Measurements from ENCODE around the gene CRTC1. TPM values are rescaled to one million over a fixed set of nuclear protein-coding genes. Genes with fewer than 3 reads are reported as not detected.
A peak's percentile ranks its signal among the peaks of the same experiment; 100 is the strongest.

The CRTC1 gene
- total RNA-seq, 1 donor from 2014 or later: 14.6 TPM

DNA sequence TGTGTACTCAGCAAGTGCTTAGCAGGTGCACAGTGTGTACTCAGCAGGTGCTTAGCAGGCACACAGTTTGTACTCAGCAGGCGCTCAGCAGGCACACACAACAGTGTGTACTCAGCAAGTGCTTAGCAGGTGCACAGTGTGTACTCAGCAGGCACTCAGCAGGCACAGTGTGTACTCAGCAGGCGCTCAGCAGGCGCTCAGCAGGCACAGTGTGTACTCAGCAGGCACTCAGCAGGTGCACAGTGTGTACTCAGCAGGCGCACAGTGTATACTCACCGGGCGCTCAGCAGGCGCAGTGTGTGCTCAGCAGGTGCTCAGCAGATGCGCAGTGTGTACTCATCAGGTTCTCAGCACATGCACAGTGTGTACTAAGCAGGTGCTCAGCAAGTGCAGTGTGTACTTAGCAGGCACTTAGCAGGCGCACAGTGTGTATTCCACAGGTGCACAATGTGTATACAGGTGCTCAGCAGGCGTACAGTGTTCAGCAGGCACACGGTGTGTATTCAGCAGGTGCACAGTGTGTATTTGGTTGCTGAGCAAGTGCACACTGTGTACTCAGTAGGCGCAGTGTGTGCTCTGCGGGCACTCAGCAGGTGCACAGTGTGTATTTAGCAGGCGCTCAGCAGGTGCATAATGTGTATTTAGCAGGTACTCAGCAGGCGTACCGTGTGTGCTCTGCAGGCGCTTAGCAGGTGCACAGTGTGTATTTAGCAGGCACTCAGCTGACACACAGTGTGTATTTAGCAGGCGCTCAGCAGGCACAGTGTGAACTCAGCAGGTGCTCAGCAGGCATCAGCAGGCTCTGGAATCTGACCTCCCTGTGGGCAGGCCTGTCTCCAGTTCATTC lies 15.1 kb downstream of the CRTC1 start:
- Mint-ChIP-seq H3K9me3 (ENCODE audit: low read depth) (no peaks in the 10 kb centered on the region), H3K27me3 (ENCODE audit: low read depth) (no peaks in the 10 kb centered on the region), H3K4me3 (ENCODE audit: unreplicated experiment) (no peak overlapping the region), H3K36me3 (ENCODE audit: low read depth) (no peaks in the 10 kb centered on the region), H3K27ac (ENCODE audit: unreplicated experiment) (no peak overlapping the region), H3K4me1 (ENCODE audit: low read depth) (peaks cover 16% of the 10 kb centered on the region)
- no peak for DNase-seq (ENCODE audit: low spot score)
- TF ChIP-seq, protein P1, sequence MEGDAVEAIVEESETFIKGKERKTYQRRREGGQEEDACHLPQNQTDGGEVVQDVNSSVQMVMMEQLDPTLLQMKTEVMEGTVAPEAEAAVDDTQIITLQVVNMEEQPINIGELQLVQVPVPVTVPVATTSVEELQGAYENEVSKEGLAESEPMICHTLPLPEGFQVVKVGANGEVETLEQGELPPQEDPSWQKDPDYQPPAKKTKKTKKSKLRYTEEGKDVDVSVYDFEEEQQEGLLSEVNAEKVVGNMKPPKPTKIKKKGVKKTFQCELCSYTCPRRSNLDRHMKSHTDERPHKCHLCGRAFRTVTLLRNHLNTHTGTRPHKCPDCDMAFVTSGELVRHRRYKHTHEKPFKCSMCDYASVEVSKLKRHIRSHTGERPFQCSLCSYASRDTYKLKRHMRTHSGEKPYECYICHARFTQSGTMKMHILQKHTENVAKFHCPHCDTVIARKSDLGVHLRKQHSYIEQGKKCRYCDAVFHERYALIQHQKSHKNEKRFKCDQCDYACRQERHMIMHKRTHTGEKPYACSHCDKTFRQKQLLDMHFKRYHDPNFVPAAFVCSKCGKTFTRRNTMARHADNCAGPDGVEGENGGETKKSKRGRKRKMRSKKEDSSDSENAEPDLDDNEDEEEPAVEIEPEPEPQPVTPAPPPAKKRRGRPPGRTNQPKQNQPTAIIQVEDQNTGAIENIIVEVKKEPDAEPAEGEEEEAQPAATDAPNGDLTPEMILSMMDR (IDR thresholded peaks at IDR 0.05): no peak

DNA sequence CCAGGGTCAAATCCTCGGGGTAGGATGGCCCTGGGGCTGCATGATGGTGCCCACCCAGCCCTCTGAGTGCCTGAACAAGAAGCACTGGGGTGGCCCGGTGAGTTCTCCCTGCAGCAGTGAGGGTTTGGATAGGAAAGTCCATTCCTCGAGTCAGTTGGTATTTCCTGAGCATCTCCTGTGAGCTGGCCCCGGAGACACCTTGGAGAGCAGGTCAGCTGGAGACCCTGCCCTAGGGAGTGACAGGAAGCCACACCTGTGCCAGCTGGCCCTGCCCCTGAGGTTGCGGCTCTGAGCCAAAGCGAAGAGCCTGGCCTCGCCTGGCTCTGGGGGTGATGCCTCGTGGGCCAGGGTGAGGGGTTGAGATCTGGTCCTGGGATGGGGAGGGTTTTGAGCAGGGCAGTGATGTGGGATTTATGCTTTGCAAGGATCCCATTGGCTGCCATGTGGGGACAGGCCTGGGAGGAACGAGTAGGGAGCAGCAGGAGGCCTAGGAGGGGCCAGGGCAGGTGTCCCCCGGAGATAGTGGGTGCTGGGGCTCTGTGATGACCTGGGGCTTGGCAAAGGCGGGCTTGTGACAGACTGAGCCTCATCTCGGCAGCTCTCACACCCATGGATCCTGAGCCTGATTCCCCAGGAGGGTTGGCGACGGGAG lies 16.0 kb downstream of the CRTC1 start:
- no peaks in the 10 kb centered on the region for H3K9me3 Mint-ChIP-seq (ENCODE audit: low read depth)
- H3K4me3 Mint-ChIP-seq (ENCODE audit: unreplicated experiment): no peak overlapping the region
- no peak overlapping the region for H3K27ac Mint-ChIP-seq (ENCODE audit: unreplicated experiment)
- TF ChIP-seq, protein P1 (IDR thresholded peaks at IDR 0.05): no peak
- peaks cover 16% of the 10 kb centered on the region for H3K4me1 Mint-ChIP-seq (ENCODE audit: low read depth)
- no peaks in the 10 kb centered on the region for H3K36me3 Mint-ChIP-seq (ENCODE audit: low read depth)
- H3K27me3 Mint-ChIP-seq (ENCODE audit: low read depth): no peaks in the 10 kb centered on the region
- no peak for DNase-seq (ENCODE audit: low spot score)

DNA sequence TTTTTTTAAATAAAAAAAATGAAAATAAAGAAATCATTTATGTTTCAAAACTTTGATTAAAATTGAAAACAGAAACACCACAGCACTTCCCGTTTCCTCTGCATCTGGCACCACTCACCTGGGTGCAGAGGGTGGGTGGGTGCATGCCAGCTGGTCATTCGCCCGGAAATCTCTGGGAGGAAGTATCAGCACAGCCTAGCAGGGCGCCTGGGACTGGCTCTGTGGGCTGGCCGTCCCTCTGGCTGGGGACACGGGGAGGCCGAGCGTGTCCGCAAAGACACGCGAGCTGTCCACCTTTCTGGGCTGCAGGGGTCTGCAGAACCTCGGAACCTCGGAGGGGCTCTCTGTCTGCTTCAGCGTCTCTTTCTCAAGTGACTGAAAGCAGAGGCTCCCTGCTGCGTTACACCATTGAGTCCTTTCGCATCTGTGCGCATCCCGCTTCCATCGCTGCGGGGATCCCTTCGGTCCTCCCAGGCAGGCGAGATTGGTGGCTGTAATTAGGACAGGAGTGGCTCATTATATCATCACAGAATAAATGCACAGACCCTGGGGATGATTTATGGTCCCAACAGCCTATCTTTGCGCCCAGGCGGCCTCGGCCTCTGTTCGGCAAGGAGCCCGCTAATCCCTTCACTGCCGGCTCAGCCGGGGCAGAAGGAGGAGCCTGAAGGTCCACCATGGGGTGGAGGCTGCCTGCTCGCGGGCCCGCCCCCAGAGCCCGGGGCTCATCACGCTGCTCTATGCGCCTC lies 17.2 kb downstream of the CRTC1 start:
- H3K4me1 Mint-ChIP-seq (ENCODE audit: low read depth): peaks cover 16% of the 10 kb centered on the region
- no peaks in the 10 kb centered on the region for H3K9me3 Mint-ChIP-seq (ENCODE audit: low read depth)
- H3K36me3 Mint-ChIP-seq (ENCODE audit: low read depth): no peaks in the 10 kb centered on the region
- TF ChIP-seq, protein P1 (IDR thresholded peaks at IDR 0.05): no peak
- no peak overlapping the region for H3K27ac Mint-ChIP-seq (ENCODE audit: unreplicated experiment)
- H3K4me3 Mint-ChIP-seq (ENCODE audit: unreplicated experiment): peak overlapping the region; percentile 57
- DNase-seq (ENCODE audit: low spot score): no peak
- no peaks in the 10 kb centered on the region for H3K27me3 Mint-ChIP-seq (ENCODE audit: low read depth)

DNA sequence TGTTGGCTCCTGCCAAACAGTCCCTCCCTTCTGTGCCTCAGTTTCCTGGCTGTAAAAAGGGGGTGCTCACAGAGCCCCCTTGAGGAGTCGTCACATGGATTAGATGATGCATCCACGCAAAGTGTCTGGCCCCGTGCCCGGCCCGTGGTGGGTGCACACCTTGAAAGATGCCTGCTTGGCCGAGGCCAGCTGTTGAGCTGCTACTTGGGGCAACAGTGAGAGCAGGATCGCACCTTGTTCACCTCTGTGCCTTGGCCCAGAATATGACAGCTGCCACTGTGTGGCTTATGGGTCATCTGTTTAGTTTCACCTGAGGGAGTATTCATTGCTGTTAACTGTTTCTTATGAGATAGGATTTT lies 17.7 kb downstream of the CRTC1 start:
- no peaks in the 10 kb centered on the region for H3K36me3 Mint-ChIP-seq (ENCODE audit: low read depth)
- no peaks in the 10 kb centered on the region for H3K9me3 Mint-ChIP-seq (ENCODE audit: low read depth)
- no peaks in the 10 kb centered on the region for H3K27me3 Mint-ChIP-seq (ENCODE audit: low read depth)
- DNase-seq (ENCODE audit: low spot score): no peak
- peak overlapping the region; percentile 57 for H3K4me3 Mint-ChIP-seq (ENCODE audit: unreplicated experiment)
- TF ChIP-seq, protein P1 (IDR thresholded peaks at IDR 0.05): no peak
- no peak overlapping the region for H3K27ac Mint-ChIP-seq (ENCODE audit: unreplicated experiment)
- H3K4me1 Mint-ChIP-seq (ENCODE audit: low read depth): peaks cover 16% of the 10 kb centered on the region

DNA sequence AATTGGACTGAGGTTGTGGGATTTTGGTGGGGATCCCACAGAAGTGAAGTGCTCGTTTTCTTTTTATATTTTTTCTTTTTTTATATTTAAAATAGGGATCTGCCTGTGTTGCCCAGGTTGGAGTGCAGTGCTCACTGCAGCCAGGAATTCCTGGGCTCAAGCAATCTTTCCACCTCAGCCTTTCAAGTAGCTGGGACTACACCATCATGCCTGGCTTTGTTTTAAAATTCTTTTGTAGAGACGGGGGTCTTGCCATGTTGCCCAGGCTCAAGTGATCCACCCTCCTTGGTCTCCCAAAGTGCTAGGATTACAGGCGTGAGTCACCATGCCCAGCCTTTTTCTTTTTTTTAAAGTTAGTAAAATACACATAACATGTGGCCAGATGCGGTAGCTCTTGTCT lies 20.6 kb downstream of the CRTC1 start:
- Mint-ChIP-seq H3K36me3 (ENCODE audit: low read depth) (no peaks in the 10 kb centered on the region), H3K9me3 (ENCODE audit: low read depth) (no peaks in the 10 kb centered on the region), H3K27me3 (ENCODE audit: low read depth) (no peaks in the 10 kb centered on the region), H3K4me1 (ENCODE audit: low read depth) (peaks cover 16% of the 10 kb centered on the region), H3K27ac (ENCODE audit: unreplicated experiment) (no peak overlapping the region), H3K4me3 (ENCODE audit: unreplicated experiment) (no peak overlapping the region)
- TF ChIP-seq, protein P1 (IDR thresholded peaks at IDR 0.05): no peak
- no peak for DNase-seq (ENCODE audit: low spot score)
